H7 (cell line): ENCODE measurements around the gene GRK1. TPM values are rescaled to one million over a fixed set of nuclear protein-coding genes. Genes with fewer than 3 reads are reported as not detected.

Source experiments
- DNase-seq: peaks from one replicate; pipeline ENCODE4 v3.0.0; 2012
- H3K27me3 ChIP-seq: 2 replicates; pipeline ENCODE4 v1.6.0; 2011; ENCODE audit warnings: mild to moderate bottlenecking, low read length; ENCODE audit not compliant: control insufficient read depth, insufficient read depth
- H3K36me3 ChIP-seq: replicated peaks from 2 replicates; pipeline ENCODE4 v1.5.1; 2011; ENCODE audit warnings: low read length; ENCODE audit not compliant: control insufficient read depth, insufficient read depth
- H3K4me3 ChIP-seq: 2 replicates; pipeline ENCODE4 v1.5.1; 2011; ENCODE audit warnings: low read depth, mild to moderate bottlenecking, control low read depth, low read length, moderate library complexity; ENCODE audit not compliant: insufficient read depth
- total RNA-seq: library from RNA; depleted of rRNA; stranded (reverse); fragments of >200 nt; shearing (Covaris generic); gene quantifications from 2 replicates; pipeline ENCODE4 v1.2.3, GENCODE V29; 2014

The GRK1 gene
- total RNA-seq, 1 experiment from 2014 or later: 0.14 TPM

- Histone ChIP-seq H3K36me3 (no peaks in the 10 kb centered on the region), H3K27me3 (peaks cover 22% of the 10 kb centered on the region), H3K4me3 (no peak overlapping the region)
- DNase-seq: peak; percentile 57
Observed at GRCh38 chr13:113763961-113764792, 97.2 kb downstream of the GRK1 start.

- no peak for DNase-seq
- no peak overlapping the region for H3K4me3 ChIP-seq
- peaks cover 14% of the 10 kb centered on the region for H3K27me3 ChIP-seq
- no peaks in the 10 kb centered on the region for H3K36me3 ChIP-seq
Observed at GRCh38 chr13:113764793-113765563, 98.0 kb downstream of the GRK1 start.

- peaks cover 9% of the 10 kb centered on the region for H3K27me3 ChIP-seq
- no peak overlapping the region for H3K4me3 ChIP-seq
- H3K36me3 ChIP-seq: no peaks in the 10 kb centered on the region
- DNase-seq: peak; percentile 86
Observed at GRCh38 chr13:113765564-113765910, 98.5 kb downstream of the GRK1 start.

- H3K4me3 ChIP-seq: no peak overlapping the region
- no peaks in the 10 kb centered on the region for H3K36me3 ChIP-seq
- peak; percentile 68 for DNase-seq
- peaks cover 4% of the 10 kb centered on the region for H3K27me3 ChIP-seq
Observed at GRCh38 chr13:113766035-113766800, 99.2 kb downstream of the GRK1 start.

- DNase-seq: no peak
- H3K4me3 ChIP-seq: no peak overlapping the region
- no peaks in the 10 kb centered on the region for H3K36me3 ChIP-seq
- H3K27me3 ChIP-seq: no peaks in the 10 kb centered on the region
Observed at GRCh38 chr13:113767366-113767765, 100.3 kb downstream of the GRK1 start.

- Histone ChIP-seq H3K36me3 (no peaks in the 10 kb centered on the region), H3K27me3 (no peaks in the 10 kb centered on the region), H3K4me3 (no peak overlapping the region)
- DNase-seq: no peak
Observed at GRCh38 chr13:113768018-113768905, 101.2 kb downstream of the GRK1 start.

- DNase-seq: no peak
Observed at GRCh38 chr13:113769106-113769505, 102.1 kb downstream of the GRK1 start.

GRCh38 chr13:113769881-113770280 is 102.9 kb downstream of the GRK1 start:
- DNase-seq: no peak
- Histone ChIP-seq H3K27me3 (no peaks in the 10 kb centered on the region), H3K36me3 (no peaks in the 10 kb centered on the region), H3K4me3 (no peak overlapping the region)

More at GRCh38 chr13:113769106-113769505, 102.1 kb downstream of the GRK1 start:
- H3K4me3 ChIP-seq: no peak overlapping the region
- no peaks in the 10 kb centered on the region for H3K36me3 ChIP-seq
- H3K27me3 ChIP-seq: no peaks in the 10 kb centered on the region

GRCh38 chr13:113770441-113770840 is 103.4 kb downstream of the GRK1 start:
- no peaks in the 10 kb centered on the region for H3K36me3 ChIP-seq
- no peak for DNase-seq

GRCh38 chr13:113770937-113771336 is 103.9 kb downstream of the GRK1 start:
- H3K36me3 ChIP-seq: no peaks in the 10 kb centered on the region
- no peak for DNase-seq

More at GRCh38 chr13:113770441-113770840, 103.4 kb downstream of the GRK1 start:
- H3K27me3 ChIP-seq: no peaks in the 10 kb centered on the region
- no peak overlapping the region for H3K4me3 ChIP-seq

GRCh38 chr13:113771709-113772331 is 104.8 kb downstream of the GRK1 start:
- Histone ChIP-seq H3K27me3 (no peaks in the 10 kb centered on the region), H3K4me3 (no peak overlapping the region), H3K36me3 (no peaks in the 10 kb centered on the region)
- DNase-seq: no peak

More at GRCh38 chr13:113770937-113771336, 103.9 kb downstream of the GRK1 start:
- no peak overlapping the region for H3K4me3 ChIP-seq
- H3K27me3 ChIP-seq: no peaks in the 10 kb centered on the region

GRCh38 chr13:113774177-113775107 is 107.4 kb downstream of the GRK1 start:
- Histone ChIP-seq H3K4me3 (no peak overlapping the region), H3K36me3 (no peaks in the 10 kb centered on the region), H3K27me3 (no peaks in the 10 kb centered on the region; the same call in 1 of the 2 replicates)
- no peak for DNase-seq
